ENCODE results near the gene RNF144A.

Gene RNF144A

DNA sequence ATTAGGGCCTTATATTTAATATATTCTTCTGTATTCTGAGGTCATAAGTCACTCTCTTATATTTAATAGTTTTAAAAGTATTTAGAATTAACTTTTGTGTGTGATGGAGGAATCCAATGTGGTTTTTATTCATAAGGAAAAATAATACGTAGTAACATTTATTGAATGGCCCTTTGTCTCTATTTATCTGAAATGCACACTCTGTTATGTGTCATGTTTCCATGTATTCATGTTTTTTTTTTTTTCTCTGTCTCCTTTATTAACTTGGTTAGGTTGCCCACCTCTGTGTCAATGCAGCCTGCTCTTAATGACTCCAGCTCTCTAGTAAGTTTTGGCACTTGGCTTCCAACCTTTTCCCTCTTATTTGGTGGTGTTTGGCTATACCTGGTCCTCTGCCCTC, 33.8 kb downstream of the RNF144A start:
- DNase-seq: no peak

DNA sequence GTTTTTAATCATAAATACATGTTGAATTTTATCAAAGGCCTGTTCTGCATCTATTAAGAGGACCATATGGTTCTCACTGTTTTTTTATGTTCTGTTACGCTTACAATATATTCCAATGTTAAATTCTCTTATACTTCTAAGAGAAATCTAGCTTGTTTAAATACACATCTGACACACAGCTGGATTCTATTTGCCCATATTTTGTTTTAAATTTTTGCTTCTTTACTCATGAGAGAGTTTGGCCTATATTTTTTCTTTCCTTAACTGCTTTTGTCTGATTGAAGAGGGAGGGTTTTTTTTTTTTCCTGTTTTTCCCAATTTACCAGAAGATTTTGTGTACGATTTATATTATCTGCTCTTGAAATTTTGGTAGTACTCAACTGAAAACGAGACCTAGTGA, 34.9 kb downstream of the RNF144A start:
- no peak for DNase-seq

DNA sequence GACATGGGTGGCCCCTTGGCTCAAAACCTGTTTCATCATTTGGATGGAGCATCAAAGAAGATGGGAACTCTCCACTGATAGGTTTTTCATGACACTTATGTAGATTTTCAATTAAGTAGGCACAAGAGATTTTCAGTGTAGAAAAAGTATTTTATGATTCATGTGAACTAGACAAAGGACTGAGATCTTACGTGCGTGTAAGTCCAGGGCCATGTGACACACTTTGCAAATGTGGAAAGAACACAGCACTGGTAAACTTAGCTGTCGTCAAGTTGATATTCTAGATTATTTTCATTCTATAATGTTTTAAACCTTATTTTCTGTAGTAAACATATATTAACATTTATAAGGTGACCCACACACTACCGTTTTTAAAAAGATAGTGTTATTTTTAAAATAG, 37.4 kb downstream of the RNF144A start:
- no peak for DNase-seq

DNA sequence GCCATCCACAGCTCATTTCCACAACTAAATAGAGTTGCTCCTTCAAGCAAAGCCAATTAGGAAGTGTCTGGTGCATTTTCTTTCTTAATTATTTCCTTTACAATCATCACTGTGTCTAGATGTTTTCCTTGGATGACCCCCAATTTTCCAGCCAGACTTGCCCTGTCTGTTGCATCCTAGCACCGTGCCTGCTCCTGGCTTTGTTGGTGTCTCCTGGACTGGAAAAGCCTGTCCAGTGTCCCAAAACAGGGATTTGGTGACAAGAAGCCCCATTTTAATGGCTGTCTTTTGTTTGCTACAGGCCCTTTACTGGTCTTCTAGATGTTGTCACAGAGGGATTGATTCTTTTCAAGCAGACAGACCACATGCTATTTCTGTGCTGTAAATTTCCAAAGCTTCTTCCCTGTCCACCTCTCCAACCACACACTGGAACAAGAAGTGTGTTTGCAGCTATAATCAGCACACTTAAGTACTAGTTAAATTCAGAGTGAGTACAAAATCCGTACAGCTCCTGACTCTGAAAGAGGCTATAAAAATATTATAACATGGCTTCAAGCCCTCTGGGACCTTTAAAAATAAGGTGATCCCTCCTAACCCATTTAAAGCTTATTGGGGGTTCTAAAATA, 38.4 kb downstream of the RNF144A start:
- DNase-seq: no peak

DNA sequence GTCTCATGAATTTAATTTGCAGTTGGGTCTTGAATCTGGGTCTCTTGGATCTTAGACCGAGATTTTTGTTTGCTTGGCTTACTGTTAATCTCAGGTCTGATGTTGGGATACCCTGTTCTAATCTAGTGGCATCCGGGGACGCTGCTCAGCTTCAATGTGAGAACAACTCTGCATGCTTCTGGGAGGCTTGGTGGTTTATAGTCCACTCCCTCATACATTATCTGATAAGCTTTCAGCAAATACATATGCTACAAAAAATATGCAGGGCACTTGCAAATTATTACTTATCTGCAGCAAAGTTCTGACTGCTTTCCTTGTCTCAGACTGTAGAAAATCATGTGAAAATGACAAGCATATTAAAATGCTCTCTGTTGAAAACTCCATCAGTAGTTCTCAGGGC, 39.4 kb downstream of the RNF144A start:
- no peak for DNase-seq

DNA sequence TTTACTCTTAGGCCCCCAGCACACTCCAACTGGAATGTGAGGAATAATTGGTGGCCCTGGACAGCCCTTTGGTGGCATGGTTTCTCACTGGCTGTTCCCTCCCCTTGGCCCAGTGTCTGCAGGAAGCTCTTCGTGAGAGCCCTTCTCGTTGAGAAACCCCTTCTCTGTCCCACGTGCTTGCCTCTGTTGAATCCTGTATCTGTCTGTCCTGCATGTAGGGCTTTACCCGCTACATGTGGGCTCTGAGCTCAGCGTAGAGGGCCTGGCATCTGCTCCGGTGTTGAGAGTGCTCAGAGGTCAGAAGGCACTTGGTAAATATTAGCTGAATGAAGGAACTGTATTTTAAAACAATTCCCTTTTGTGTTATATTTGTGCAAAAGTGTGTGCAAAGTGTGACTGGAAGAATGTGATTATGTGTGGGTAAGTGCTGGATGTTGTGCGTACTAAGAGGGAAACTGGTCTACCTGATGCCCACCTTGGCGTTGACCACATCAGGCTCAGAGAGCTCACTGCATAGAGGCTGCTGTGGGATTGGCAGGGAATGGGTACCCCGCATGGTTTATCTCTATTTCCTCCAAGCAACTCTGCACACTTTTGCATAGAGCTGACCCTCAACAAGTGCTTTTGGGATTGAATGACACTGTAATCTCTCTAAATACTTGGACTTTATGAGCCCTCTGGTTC, 40.0 kb downstream of the RNF144A start:
- no peak for DNase-seq

DNA sequence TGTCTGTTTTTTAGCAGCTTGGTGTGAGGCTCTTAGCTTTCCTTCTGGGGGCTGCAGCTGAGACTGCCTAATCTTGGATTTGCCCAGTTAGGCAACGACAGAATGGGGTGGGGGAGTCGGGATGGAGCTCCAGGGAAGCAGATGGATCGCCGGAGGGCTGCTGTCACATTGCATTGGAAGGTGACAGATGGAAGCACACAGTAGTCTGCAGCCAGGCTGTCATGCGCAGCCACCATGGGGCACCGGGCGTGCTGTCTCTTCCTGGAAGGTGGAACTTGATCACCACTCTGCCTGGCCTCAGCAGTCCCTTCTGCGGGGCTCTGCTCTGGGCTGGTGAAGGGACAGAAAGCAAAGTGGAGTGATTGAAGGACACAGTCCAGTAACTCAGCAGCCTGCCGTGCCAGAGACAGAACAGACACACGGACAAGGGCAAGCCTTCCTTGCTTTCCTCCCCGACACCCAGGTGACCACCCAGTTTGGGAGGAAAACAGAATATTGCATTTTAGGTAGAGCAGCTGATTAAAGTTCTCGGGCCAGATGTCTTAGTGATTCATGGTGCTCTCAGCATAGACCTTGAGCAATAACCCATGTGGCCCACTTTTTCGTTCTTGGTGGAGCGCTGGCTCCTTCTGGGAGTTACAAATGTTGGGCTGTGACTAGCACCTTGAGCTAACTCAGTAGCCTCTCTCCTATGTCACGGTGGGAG, 40.9 kb downstream of the RNF144A start:
- no peak for DNase-seq

DNA sequence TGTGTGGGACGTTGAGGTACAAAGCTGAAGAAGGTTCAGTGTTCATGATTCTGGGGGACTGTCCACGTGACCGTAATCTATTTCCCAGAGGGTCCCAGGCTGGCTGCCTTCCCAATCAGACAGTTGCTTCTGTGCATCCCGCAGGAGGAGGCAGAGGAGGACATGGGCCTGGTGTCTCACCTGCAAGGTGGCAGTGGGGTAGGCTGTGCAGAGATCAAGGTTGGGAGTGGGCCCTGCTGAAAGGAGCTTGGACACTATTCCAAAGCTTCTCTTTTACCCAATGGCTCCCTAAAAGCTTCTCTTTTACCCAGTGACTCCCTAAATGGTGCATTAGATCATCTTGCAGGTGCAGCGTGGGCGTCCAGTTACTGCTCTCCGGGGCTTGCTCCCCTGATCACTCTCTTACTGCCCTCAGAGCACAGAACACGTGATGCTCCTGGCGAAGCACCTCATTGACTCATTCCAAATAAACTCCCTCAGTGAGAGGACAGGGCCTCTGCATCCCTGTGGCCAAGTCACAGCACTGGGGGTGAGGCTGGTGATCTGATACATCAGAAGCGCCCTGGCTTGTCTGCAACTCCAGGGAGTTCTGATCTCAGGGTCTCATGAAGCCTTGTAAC, 41.5 kb downstream of the RNF144A start:
- no peak for DNase-seq

DNA sequence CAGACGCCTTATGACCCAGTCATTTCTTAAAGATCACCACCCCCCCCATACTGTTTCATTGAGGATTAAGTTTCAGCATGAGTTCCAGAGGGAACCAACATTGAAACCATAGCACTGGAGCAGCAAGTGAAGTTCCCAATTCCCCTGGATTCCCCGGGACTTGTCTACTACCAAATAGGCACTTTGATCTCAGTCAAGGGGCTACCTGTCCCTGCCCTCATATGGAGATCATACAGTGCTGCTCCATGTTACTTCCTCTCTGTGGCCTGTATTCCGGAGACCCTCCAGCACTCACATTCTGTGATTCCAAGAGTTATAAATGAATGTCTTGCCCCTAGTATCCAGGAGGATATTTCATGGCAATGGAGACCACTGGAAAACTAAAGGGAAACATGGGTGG, 42.5 kb downstream of the RNF144A start:
- DNase-seq: no peak

DNA sequence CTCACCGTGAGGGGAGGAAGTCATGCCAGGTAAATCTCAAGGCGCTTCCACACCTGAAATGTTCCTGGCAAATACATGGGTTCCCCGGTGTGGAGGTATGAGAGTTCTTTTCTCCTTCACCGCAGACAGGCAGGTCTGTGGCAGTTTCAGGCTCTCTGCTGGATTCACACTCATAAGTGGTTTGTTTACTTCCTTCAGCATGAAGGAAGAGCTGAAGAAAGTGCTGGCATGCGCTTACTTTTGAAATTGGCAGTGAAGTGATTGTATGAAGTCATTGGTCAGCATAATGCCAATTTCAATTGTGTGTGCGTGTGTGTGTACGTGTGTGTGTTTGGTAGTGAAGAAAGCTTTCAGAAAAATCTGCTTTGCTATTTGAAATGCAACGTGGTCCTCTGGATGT, 43.4 kb downstream of the RNF144A start:
- no peak for DNase-seq

DNA sequence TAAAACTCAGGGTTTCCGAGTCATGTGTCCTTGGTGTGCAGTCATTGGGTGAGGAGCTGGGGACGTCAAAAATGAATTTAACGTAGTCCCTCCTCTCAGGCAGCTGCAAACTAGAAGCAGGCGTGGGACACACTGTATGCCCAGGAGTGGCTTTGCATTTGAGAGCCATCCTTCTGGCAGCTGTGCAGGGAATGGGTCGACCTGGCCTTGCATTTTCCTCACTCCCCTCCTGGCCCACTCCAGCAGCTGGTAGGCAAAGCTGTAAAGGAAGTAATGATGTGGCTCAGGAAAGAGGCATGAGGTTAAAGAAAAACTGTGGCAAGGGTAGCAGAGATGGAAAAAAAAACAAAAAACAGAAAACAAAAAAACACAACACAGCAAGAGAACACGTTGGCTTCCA, 46.5 kb downstream of the RNF144A start:
- no peak for DNase-seq

DNA sequence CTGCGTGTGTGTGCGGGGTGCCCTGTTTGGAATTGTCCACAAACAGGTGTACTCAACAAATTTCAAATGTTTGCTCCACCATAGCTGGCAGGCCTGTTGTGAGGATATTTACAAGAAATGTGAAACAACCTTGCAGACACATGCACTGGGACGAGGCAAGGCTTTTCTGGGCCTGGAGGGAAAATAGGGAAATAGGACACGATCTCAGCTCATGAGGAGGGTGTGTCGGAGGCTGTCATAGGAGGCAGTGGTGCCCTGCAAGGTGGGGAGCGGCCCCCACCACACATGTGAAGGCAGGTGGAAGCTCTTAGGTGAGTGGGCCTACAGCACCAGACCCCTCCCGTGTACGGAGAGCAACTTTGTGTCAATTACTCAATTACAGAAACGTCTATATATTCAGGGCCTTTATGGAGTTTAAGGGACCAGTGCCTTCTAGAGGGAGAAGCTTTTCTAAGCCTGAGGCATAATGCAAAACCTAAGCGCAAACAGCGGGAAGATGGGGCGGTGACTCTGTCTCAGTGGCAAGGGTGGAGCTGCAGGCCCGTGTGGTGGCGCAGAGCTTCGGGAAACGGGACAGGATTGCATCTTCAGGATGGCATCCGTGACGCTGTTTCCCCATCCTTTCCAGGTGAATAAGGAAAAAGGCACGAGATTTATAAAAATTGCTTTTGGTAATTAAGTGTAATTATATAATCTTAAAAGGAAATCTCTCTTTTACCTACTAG, 48.0 kb downstream of the RNF144A start:
- no peak for DNase-seq

DNA sequence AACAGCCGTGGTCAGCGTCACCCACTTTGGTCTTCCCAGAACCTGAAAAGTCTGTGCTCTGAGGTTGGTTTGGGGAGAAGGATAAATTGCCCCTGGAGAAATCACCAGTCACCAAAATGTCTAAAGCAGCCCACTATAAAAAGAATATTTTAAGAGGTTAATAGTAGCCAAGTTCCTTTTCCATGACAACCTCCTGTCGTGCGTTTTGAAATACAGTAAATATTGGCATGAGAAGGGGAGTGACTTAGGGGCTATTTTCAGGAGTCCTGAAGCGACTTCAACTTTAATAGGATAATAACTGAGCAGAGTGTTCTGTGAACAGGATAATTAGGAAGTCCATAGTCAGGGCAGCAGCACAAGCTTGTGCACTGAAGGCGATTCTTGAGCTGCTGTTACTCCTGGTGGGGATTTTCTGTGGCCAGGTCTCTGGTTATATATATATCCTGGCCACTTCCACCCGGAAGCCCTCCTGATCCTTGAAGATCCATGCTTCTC, 49.3 kb downstream of the RNF144A start:
- no peak for DNase-seq

DNA sequence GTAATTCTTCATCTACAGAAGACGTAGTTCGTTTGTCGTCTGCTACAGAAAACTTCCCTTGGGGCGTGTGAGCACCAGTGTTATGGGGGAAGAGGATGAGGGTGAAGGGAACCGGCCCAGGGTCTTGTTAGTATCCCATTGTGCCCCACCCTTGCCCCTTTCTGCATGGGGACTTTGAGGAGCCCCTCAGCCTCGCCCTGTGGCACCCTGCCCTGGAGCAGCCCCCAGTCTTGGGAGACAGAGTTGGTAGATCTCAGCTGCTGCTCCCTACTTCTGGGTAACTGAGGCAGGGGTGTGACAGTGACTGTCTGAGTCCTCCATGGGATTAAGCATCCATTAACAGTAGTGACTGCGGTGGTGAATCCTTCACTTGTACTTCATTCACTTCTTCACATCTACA, 50.1 kb downstream of the RNF144A start:
- DNase-seq: no peak

DNA sequence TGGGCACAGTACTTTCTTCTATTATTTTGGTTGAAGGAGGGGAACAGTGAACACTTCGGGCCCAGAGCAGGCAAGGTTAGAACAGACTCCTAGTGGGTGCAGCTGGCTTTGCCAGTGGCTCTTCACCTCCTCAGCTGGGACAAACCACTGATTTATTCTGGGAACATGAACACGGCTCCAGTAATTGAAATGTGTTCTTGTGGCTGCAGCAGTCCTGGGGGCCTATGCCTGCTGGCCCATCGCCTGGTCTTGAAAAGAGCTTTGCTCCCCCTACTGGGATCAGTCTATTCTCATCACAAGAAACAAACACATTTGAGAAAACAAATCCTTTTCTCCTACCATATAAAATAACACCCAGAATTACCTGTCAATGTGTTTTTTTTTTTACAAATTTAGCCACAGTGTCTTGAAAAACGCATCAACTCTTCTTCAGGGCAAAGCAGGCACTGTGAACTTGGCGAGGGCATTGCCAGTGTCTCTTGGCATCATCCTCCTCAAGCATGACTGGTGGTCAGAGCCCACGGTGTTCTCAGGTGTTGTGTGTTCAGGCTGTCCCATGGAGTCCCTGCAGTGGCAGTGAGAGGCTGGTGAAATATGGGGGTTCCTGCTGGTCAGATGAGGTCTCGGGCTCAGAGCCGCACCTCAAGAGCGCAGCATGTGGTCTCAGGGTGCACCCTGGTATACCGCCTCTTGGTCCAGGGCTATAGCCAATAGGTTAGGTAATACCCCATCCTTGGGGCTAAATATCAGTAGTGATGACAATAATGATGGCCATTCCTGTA, 51.3 kb downstream of the RNF144A start:
- no peak for DNase-seq

DNA sequence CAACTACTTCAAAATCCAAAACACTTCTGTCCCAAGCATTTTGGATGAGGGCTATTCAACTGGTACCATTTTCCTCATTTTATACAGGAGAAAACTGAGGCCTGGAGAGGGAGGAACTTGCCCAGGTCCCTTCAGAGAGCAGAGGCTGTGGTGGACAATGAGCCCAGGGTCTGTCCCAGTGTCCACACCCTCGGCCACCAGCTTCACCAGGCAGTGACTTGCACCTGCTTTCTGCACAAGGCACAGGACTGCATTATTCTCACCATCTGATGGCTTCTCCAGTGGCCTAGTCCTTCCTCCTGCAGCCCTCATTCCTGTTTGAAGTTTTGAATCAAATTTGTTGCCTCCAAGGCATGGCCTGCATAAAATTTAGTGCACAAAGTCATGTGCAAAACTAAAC, 53.3 kb downstream of the RNF144A start:
- no peak for DNase-seq

DNA sequence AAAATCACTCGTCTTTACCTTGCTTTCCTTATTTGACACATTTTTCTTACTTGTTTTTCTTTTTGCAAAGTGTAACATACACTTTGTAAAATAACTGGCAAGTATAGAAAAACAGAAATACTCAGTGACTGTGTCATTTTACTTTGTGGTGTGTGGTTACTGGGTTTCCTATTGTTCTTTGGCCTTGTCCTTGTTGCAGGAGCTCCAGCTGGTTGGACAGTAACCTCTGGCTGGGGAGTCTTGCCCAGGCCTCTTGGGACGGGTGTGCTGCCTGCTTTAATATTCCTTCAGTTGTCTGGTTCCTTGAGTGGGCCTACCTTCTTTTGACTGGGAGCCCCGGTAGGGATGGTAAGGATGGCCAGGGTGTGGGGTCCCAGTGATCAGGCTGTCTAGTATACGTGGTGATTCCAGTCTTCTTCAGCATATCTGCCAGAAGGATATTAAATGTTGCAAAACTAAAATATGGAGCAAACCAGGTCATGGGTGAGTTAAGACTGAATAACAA, 53.8 kb downstream of the RNF144A start:
- no peak for DNase-seq

DNA sequence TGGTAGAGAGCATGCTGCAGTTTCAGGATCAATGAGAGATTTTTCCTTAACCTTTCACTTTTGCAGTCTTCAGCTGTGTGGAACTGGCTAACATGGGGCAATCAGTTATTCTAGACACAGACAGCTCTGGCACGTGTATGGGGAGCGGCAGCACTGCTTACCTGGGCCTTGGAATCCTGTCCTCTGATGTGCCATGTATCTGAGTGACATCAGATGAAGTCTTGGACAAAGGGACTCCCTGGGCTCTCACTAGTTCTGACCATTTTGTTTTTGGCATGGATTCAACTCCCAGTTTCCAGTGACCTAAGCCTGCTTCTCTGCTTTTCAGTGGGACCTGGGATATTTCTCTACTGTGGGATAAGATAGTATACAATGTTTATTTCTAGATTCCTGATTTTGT, 54.3 kb downstream of the RNF144A start:
- no peak for DNase-seq

DNA sequence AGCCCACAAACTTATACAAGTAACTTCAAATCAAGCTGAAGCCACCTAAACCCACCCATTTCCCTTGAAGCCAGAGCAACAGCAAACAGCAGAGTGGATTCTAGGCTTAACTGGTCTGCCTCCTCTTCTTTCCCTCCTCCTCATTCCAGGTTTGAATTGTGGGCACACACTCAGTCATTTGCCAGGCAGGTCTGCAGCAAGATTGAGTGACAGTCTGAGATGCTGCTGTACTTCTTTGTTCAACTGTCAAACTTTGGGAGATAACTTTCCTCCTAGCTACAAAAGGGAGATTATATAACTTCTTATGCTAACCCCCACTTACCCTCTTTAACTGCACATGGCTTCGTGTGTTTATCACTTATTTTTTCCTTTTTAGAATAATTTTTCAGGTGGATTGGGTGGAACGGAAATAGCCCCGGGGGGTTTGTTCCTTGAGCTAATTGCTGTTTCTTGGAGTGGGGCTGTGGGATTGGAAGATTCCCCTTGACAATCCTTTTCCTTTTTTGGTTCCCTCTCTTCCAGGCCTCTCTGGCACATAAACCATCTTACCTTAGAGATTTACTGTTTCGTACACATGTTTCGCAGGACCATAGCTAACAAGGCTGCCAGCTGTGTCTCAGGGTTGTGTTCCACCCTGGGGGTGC, 55.0 kb downstream of the RNF144A start:
- no peak for DNase-seq

DNA sequence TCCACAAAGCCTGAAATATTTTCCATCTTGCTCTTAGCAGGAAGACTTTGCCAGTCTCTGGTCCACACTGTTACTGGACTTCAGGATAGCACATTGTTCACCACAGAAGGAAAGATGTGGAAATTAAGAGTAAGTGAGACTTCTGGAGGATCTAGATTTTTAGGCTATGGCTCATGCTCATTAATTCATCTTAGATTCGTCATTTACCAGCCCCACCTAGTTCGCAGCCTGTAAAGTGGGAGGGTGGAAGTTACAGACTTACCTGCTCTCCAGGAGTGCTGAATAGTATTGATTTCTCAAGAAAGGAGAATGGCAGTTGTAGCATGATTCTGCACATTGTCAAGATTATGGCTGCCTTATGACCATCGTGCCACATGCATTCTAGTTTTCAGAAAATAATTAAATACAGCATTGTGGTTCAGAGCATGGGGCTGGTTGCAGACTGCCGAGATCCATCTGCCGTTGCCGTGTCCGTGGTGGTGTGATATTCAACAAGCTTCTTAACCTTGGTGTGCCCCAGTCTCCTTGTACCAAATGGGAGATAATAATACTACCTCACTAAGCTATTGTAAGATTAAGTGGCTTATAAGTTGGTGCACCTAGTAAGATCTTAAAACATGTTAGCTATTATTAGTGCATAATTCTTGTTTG, 56.8 kb downstream of the RNF144A start:
- no peak for DNase-seq

DNA sequence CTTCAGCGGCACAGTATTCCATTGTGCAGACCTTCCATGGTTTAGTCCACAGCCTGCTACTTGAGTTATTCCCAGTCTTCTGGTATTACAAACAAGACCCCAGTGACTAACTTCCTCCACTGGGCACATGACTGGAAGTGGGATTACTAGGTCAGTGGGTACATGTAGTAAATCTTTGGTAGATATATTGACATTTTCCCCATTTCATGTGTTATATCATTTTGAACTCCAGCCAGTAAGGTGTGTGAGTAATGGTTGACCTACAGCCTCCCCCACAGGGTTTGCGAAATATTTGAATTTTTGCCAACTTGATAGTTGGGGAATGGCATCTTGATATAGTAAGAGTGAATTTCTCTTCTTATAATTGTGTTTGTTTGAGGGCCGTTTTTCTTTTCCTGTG, 58.8 kb downstream of the RNF144A start:
- DNase-seq: no peak

Measured in amniotic stem cell (primary cell).